ENCODE results near the gene CRADD. TPM values are rescaled to one million over a fixed set of nuclear protein-coding genes. Genes with fewer than 3 reads are reported as not detected.
"Not testable (repeated sequence)": the region's sequence is repeated elsewhere in the genome, so short reads cannot be mapped to it uniquely, and the experiment has no call there.

CRADD gene
- total and polyA plus RNA-seq, 2 donors (not counting 1 experiment from before 2014, with no cell fraction given) = 5.8 to 15.1 TPM

GRCh38 chr12:93639406-93639805 lies 37.8 kb upstream of the CRADD start:
- no peak overlapping the region for H2AFZ ChIP-seq (ENCODE audit: insufficient read depth, low read depth, low read length, poor library complexity, severe bottlenecking)
- H3K4me1 Mint-ChIP-seq = no peaks in the 10 kb centered on the region
- peaks cover 2% of the 10 kb centered on the region for H3K9me3 Mint-ChIP-seq (ENCODE audit: insufficient read depth)
- intact Hi-C loops (cut with micrococcal nuclease) = no loop called here
- CTCF ChIA-PET = no interaction called here
- H3K36me3 ChIP-seq (replicated peaks in 1 of 2; ENCODE audit: control extremely low read depth in 1 of 2, control insufficient read depth in 1 of 2, extremely low read depth in 1 of 2, insufficient read depth in 2 of 2, low read length in 1 of 2) = no peaks in the 10 kb centered on the region
- H3K27ac Mint-ChIP-seq = no peak overlapping the region
- no peak overlapping the region for H3K9ac ChIP-seq (ENCODE audit: low read length)
- WGBS (ENCODE audit: insufficient coverage) = no CpG with 5 or more reads among the region's 2 CpGs
- no peak for DNase-seq
- H3K79me2 ChIP-seq (ENCODE audit: control insufficient read depth, insufficient read depth, low read length) = no peaks in the 10 kb centered on the region
- ATAC-seq (ENCODE audit: low read depth) = no peak
- H3K27ac ChIP-seq (ENCODE audit: low read length in 2 of 2) = no peak overlapping the region
- H3K4me3 ChIP-seq (ENCODE audit: control extremely low read depth in 1 of 5, extremely low read depth in 1 of 5, insufficient read depth in 1 of 5, low read depth in 2 of 5, low read length in 4 of 5) = no peak overlapping the region
- no peaks in the 10 kb centered on the region for H4K20me1 ChIP-seq (ENCODE audit: control insufficient read depth, insufficient read depth, low read length, poor library complexity, severe bottlenecking)
- H3K9me3 ChIP-seq (ENCODE audit: control extremely low read depth in 1 of 3, control insufficient read depth in 2 of 3, insufficient read depth in 1 of 3, low read length in 2 of 3) = no peaks in the 10 kb centered on the region
- H3K4me1 ChIP-seq (ENCODE audit: control insufficient read depth in 2 of 2, insufficient read depth in 2 of 2, low read length in 2 of 2) = no peaks in the 10 kb centered on the region
- peaks cover 31% of the 10 kb centered on the region for H3K27me3 Mint-ChIP-seq
- H3K27me3 ChIP-seq (replicated peaks in 1 of 4; ENCODE audit: control extremely low read depth in 1 of 4, control insufficient read depth in 3 of 4, insufficient read depth in 4 of 4, low read length in 3 of 4) = peaks cover 0 to 6% (median 0%) of the 10 kb centered on the region in 4 experiments
- H3K4me3 Mint-ChIP-seq = no peak overlapping the region
- H3K4me2 ChIP-seq (replicated peaks; ENCODE audit: low read depth, low read length, poor library complexity, severe bottlenecking) = no peak overlapping the region
- TF ChIP-seq, protein P1, sequence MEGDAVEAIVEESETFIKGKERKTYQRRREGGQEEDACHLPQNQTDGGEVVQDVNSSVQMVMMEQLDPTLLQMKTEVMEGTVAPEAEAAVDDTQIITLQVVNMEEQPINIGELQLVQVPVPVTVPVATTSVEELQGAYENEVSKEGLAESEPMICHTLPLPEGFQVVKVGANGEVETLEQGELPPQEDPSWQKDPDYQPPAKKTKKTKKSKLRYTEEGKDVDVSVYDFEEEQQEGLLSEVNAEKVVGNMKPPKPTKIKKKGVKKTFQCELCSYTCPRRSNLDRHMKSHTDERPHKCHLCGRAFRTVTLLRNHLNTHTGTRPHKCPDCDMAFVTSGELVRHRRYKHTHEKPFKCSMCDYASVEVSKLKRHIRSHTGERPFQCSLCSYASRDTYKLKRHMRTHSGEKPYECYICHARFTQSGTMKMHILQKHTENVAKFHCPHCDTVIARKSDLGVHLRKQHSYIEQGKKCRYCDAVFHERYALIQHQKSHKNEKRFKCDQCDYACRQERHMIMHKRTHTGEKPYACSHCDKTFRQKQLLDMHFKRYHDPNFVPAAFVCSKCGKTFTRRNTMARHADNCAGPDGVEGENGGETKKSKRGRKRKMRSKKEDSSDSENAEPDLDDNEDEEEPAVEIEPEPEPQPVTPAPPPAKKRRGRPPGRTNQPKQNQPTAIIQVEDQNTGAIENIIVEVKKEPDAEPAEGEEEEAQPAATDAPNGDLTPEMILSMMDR (IDR thresholded peaks at IDR 0.05) = no peak
- TF ChIP-seq EZH2 (IDR thresholded peaks at IDR 0.05; ENCODE audit: borderline replicate concordance, insufficient read depth, low read depth, low read length, poor library complexity, severe bottlenecking) = no peak
- POLR2A ChIA-PET = no interaction called here

DNA sequence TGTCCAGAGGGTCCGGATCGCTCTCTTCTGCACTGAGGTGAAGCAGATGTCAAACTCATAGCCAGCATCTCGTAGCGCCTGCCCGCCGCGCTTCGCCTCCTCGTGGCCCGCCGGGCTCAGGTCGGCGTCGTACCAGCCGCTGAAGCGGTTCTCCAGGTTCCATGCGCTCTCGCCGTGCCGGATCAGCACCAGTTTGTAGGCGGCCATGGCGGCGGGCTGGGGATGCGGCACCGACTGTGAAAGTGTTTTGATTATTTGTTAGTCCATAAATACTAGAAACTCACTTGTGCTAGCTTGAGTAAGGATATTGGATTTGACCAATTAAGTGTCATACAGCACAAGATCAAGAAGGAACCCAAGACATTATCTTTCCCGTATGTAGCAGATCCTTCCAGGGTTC lies 35.8 kb upstream of the CRADD start:
- H3K79me2 ChIP-seq (ENCODE audit: control insufficient read depth, insufficient read depth, low read length); H3K27ac ChIP-seq (ENCODE audit: low read length in 2 of 2); H3K4me1 Mint-ChIP-seq; H3K4me1 ChIP-seq (ENCODE audit: control insufficient read depth in 2 of 2, insufficient read depth in 2 of 2, low read length in 2 of 2); H4K20me1 ChIP-seq (ENCODE audit: control insufficient read depth, insufficient read depth, low read length, poor library complexity, severe bottlenecking); H3K9ac ChIP-seq (ENCODE audit: low read length); POLR2A ChIA-PET; H3K36me3 ChIP-seq (replicated peaks in 1 of 2; ENCODE audit: control extremely low read depth in 1 of 2, control insufficient read depth in 1 of 2, extremely low read depth in 1 of 2, insufficient read depth in 2 of 2, low read length in 1 of 2); H2AFZ ChIP-seq (ENCODE audit: insufficient read depth, low read depth, low read length, poor library complexity, severe bottlenecking); H3K9me3 ChIP-seq (ENCODE audit: control extremely low read depth in 1 of 3, control insufficient read depth in 2 of 3, insufficient read depth in 1 of 3, low read length in 2 of 3); H3K27me3 ChIP-seq (replicated peaks in 1 of 4; ENCODE audit: control extremely low read depth in 1 of 4, control insufficient read depth in 3 of 4, insufficient read depth in 4 of 4, low read length in 3 of 4); H3K9me3 Mint-ChIP-seq (ENCODE audit: insufficient read depth); CTCF ChIA-PET; H3K4me3 Mint-ChIP-seq; H3K4me3 ChIP-seq (ENCODE audit: control extremely low read depth in 1 of 5, extremely low read depth in 1 of 5, insufficient read depth in 1 of 5, low read depth in 2 of 5, low read length in 4 of 5); H3K27ac Mint-ChIP-seq; intact Hi-C loops (cut with micrococcal nuclease); ATAC-seq (ENCODE audit: low read depth); DNase-seq; H3K4me2 ChIP-seq (replicated peaks; ENCODE audit: low read depth, low read length, poor library complexity, severe bottlenecking): not testable (repeated sequence)
- no CpG with 5 or more reads among the region's 26 CpGs for WGBS (ENCODE audit: insufficient coverage)
- peaks cover 31% of the 10 kb centered on the region for H3K27me3 Mint-ChIP-seq
